ENCODE results near the gene STK38L.
"Not testable (repeated sequence)": the region's sequence is repeated elsewhere in the genome, so short reads cannot be mapped to it uniquely, and the experiment has no call there.

Gene STK38L

DNA sequence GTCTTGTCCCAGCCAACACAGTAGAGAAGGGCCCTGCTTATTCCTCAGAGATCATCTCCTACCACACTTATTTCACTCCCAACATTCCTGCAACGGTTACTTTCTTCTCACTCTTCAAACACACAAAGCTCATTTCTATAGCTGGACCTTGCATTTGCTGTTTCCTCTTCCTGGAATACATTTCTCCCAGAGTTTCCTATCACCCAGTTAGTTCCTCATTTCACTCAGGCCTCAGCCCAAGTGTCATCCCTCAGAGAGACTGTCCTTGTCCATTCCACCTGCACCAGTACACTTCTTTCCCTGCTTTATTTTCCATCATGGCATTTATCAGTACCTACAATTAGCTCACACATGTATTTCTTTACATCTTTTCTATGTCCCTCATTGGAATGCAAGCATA lies 14.7 kb upstream of the STK38L start:
- DNase-seq (ENCODE audit: low read depth) = no peak

- DNase-seq (ENCODE audit: low read depth) = not testable (repeated sequence)
Measured at GRCh38 chr12:27231374-27231773, 12.7 kb upstream of the STK38L start.

GRCh38 chr12:27233814-27234213 lies 10.3 kb upstream of the STK38L start:
- no peak for DNase-seq (ENCODE audit: low read depth)

GRCh38 chr12:27236498-27236897 lies 7.6 kb upstream of the STK38L start:
- DNase-seq (ENCODE audit: low read depth) = no peak

DNA sequence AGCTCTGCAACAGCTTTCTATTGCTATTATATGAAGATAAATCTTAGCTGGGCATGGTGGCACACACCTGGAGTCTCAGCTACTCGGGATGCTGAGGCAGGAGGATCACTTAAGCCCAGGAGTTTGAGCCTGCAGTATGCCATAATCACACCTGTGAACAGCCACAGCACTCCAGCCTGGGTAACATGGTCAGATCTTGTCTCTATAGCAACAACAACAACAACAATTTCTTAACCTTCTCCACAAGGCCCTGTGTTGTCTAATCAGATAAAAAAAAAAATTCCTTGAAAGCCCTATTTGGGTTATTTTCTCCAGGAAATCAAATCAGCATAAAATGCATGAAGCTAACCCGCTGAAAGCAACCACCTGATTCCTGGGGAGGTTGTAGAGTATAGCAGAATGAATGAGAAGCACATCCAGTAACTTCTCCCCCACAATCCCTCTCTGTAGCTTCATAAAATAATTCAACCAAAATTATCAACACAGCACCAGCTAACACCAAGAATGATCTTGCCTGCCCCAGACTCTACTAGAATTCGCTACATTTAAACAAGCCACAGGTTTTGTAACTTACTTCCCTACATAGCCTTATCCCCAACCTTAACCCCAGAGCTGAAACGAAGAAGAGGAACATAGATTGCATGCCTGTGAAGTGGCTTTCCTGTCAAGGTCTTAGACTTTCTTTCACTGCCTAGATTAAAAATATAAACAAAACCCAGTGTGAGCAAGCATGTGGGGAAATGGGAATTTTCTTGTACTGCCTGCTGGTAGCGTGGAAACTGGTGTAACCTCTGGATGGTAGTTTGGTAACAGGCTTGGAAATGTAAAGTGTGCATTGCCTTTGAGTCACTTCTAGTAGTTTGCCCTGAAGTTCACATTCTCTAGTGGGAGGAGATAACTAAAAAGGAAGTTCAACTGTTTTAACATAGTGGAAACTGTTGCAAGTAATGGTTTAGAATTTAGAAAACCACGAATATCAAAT lies 6.0 kb upstream of the STK38L start:
- DNase-seq (ENCODE audit: low read depth) = no peak

DNA sequence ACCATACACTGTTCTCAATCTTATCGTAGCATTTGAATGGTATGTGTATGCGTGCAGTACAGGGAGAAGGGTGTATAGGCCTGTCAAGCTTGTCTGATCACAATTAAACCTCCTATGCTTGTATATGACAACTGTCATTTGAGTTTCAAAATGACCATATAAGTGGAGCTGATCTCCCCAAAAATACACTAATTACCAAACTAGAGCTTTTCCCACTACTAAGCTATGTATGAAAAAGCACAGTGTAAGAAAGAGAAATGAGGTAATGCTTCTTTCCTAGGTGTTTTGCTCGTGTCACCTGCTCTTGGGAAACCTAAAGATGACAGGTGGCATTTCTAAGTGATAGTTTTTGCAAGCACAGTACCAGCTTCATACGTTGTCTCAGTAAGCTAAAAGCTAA lies 1.1 kb upstream of the STK38L start:
- no peak for DNase-seq (ENCODE audit: low read depth)

- no peak for DNase-seq (ENCODE audit: low read depth)
Measured at GRCh38 chr12:27244689-27245488, 803 bp downstream of the STK38L start.

DNA sequence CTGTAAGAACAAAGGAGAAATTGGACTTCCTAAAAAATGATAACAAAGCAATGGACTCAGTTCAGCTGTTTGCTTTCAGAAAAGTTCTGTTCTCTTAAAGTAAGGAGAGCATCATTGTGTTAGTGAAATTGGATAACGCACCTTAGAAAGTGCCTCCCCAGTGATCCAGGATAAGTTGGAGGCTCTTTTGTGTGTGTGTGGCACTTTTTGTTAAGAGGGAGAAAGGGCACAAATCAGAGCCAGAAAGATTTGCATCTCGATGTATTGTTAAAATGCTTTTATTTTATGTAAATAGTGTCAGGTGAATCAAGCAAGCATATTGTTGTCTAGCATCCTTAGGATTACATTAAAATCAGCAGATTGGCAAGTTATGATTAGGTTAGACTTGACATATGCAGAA lies 2.1 kb downstream of the STK38L start:
- DNase-seq (ENCODE audit: low read depth) = no peak

DNA sequence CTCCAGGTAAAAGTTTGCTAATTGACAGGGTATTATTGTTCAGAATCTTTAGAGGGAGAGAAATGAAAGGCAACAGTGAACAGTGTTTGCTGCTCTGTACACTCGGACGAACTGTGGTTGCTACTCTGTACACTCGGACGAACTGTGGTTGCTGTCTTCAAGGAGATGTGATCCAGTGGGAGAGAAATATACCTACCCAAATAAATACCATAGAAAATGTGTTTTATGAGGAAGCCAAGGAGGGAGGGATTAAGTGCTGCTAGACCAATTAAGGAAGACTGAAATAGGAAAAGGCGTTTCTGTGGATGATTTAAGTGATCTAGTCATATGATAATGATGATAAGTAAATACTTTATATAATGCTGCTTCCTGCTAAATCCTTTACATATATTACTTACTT lies 2.7 kb downstream of the STK38L start:
- DNase-seq (ENCODE audit: low read depth) = no peak

DNA sequence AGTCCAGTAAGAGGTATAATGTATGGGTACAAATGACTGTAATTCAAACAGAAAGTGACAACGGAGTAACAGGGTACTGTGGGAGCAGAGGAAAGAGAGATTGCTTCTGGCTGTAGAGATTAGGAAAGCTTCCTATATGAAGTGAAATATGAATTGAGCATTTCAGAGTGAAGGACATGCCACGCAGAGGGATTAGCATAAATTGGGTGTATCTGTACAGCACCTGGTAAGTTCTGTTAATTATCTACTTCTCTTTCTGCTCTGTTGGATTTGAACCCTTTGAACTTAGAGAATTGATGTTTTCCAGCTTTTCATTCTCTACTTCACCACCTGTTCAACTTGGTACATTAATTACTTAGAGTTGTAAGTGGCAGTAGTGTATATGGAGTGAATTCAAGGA lies 8.8 kb downstream of the STK38L start:
- DNase-seq (ENCODE audit: low read depth) = no peak

GRCh38 chr12:27253347-27253746 lies 9.3 kb downstream of the STK38L start:
- DNase-seq (ENCODE audit: low read depth) = no peak

DNA sequence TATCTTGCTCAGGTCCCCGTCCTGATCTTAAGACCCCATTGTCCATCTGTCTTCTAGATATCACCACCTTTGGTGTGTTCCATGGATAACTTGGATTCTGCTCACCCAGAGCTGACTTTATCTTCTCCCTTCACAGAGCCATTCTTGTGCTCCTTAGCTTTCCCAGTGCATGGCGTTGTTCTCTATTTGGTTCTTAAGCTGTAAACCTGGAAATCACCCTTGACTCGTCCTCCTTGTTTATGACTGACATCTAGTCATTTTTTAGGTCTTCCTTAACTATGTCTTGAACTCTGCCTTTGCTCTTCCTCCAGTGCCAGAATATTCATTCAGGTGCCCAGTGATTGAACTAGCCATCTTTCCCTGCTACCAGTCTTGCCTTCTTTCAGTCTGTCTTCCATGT lies 11.7 kb downstream of the STK38L start:
- no peak for DNase-seq (ENCODE audit: low read depth)

- no peak for DNase-seq (ENCODE audit: low read depth)
Measured at GRCh38 chr12:27257104-27257843, 13.2 kb downstream of the STK38L start.

DNA sequence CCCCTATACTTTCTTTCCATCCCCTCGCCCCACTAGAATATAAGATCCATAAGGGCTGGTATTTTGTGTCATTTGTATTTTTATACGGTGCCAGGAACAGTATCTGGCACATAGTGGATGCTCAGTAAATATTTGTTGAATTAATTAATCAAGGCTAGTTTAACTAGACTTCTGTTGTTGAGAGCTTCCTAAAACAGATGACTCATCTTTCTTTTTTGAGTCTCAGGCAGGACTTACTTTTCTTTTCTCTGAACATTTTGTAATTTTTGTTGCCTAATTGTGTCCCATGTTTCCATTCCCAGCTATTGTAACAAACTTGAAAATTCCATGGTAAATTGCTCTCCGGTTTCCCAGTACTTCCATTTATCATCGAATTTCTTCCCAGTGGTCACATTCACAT lies 16.7 kb downstream of the STK38L start:
- no peak for DNase-seq (ENCODE audit: low read depth)

DNA sequence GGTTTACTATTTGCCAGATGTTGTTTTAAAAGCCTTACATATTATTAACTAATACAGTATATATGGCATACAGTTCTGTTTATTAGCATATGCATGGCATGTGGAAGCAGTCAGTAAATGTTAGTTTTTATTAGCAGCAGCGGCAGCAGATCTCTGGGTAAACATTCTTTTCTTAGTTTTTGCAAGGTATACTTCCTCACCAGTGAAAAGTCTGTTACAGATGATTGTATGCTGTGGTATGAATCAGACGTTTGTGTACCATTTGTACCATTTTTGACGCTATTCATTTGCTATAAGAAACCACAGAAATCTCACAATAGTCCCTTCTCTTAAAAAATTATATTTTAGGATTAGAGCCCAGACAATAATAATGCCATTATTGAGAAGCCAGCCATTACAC lies 17.8 kb downstream of the STK38L start:
- DNase-seq (ENCODE audit: low read depth) = no peak

- no peak for DNase-seq (ENCODE audit: low read depth)
Measured at GRCh38 chr12:27270148-27270547, 26.1 kb downstream of the STK38L start.

GRCh38 chr12:27271206-27271605 lies 27.1 kb downstream of the STK38L start:
- no peak for DNase-seq (ENCODE audit: low read depth)

DNA sequence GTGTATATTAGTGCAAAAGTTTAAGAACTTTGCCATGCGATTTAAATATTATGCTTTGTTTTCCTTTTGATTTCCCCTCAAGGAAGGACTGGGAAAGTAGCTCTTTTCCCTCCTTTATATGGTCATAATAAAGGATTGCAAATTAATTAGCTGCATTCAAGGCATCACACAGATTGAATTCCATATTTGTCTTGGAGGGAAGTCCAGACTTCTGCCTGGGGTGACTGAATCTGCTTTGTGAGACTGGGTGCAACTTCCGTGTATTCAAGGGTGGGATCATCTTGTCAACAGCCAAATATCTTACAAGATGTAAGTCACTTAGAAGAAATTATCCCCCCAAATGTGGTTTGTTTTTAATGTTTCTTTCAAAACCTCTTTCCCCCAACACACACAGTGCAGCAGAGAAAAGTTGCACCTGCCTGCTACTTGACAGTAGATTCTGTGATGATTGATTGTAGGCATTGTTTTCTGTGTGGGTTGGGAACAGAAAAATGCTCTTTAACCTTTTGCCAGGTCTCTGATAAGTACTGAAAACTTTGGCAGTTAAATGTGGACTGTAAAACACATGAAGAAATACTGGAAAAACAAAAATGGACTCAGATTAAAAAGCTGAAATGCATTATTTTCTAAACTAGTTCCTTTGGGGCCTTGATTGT lies 28.4 kb downstream of the STK38L start:
- DNase-seq (ENCODE audit: low read depth) = no peak

DNA sequence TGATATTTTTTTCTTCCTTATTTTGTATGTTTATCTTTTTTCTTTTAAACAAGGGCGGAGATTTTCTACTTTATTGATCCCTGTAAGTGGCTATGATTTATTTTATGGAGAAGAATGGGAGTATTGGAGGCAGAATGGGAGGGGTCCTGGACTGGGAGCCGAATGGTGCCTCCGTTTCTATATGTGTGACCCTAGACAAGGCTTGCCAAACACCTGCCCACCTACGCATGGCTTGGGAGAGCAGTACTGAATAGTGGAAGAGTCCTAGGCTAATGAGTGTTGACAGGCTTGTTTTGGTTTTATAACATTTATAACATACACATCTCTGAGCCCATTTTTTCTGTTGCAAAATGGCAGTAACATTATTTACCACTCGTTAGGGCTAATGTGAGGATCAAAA lies 29.0 kb downstream of the STK38L start:
- DNase-seq (ENCODE audit: low read depth) = no peak

- DNase-seq (ENCODE audit: low read depth) = no peak
Measured at GRCh38 chr12:27274706-27275105, 30.6 kb downstream of the STK38L start.

DNA sequence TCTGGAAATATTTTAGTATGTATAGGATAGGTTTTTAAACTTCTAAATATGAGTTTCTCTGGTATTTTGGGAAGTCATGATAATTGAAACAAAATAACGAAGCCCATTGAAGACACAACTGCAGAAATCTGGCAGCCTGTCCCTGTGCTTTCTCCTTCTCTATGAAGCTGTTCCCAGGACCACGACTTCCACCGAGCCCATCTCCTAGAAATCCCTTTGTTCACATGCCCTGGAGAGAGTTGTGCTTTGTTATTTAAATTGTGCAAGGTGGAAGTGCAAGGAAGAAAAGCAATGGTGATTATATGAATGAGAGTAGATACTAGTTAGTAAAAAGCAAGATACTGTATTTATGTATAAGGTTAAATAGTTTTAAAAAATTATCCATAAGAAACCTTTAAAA lies 32.2 kb downstream of the STK38L start:
- DNase-seq (ENCODE audit: low read depth) = no peak

DNA sequence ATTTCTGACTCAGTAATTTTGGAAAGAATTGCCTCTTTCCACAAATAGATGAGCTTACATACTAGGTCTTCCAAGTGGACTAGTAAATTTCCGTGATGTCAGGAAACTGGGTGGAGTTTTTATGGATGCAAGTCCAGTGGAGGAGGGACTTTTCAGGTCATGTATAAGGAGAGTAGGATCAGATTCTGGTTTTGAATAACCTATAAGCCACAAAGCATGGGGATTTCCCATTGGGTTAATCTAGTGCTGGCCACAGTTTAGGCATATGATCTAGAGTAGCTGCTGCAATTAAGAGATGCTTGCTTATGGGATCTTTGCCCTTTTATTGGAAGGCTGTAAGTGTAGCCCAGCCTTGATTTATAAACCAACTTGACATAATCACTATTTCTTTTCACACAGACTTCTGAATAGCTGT lies 33.8 kb downstream of the STK38L start:
- DNase-seq (ENCODE audit: low read depth) = no peak

All from activated T-cell treated with anti-CD3 and anti-CD28 coated beads for 1 hour (primary cell).